Kidney tubule cell (primary cell): ENCODE data around the gene MCM3.
A peak's percentile ranks its signal among the peaks of the same experiment; 100 is the strongest.

Source experiments
- DNase-seq: peaks from one replicate; pipeline ENCODE4 v3.0.0-alpha.2; 2018; ENCODE audit warnings: low spot score

The MCM3 gene

GRCh38 chr6:52251113-52251512, 33.4 kb downstream of the MCM3 start:
- no peak for DNase-seq

GRCh38 chr6:52249078-52249477, 35.5 kb downstream of the MCM3 start:
- no peak for DNase-seq

DNA sequence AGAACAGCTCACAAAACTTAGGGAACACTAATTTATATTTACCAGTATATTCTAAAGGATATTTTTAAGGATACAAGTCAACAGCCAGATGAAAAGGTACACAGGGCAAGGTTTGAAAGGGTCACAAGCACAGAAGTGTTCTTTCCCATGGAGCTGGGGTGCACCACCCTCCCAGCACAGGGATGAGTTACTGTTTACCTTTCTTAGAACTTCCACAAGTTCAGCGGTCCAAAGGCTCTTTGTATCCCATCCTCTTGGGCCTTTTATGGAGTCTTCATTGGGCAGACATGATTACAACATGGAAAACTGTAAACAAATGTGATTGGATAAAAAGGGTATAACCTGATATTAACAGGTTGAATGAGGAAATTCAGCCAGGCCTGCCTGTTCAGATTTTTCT, 39.1 kb downstream of the MCM3 start:
- DNase-seq = no peak

- DNase-seq = no peak
These were observed 40.1 kb downstream of the MCM3 start, which contains the start of gene IL17F for GRCh38 chr6:52244400-52244799. Gene IL17F (minus strand): TSS chr6:52244500. CDS start chr6:52244429, 71 bp downstream.

DNA sequence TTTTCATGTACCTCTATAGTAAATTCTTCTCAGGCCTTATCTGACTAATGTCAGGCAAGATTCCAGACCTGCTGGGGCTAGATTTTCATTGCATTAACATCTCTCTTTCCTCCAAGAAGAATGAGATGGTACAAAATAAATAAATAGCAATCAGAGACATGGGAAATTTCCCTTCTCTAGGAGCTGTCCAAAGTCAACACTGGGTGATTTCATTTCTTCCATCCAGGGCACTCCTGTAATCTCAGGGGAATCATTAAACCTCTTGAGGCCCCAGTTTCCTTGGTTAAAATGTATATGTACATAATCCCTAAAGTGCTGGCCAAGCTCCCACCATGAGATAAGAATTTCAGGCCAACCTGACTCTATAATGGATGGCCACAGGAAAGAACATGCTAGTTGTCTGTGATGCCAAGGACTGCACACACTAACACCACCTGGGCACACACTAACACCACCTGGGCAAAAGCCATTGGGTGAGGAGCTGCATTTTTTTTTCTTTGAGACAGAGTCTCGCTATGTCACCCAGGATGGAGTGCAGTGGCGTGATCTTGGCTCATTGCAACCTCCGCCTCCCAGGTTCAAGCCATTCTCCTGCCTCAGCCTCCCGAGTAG, 41.2 kb downstream of the MCM3 start:
- DNase-seq = no peak

GRCh38 chr6:52241819-52242218, 42.7 kb downstream of the MCM3 start:
- no peak for DNase-seq

- peak; percentile 88 for DNase-seq
These were observed 50.3 kb downstream of the MCM3 start for GRCh38 chr6:52233975-52234823.

DNA sequence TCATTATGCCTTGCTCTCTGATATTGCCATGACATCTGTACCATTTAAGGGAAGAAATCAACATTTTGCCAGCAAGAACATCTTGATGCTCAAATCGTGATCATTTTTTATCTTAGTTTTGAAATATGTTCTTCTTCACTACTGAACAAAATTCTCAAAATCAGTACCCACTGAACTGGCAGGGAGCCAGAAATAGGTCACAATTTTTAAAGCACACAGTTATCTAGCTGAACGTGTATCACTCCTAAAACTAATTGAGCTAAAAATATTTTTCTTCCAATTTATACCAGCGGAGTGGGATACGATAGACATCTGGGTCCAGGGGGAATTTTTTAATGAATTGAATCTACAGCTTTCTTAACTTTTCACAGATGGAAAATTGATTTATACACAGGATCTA, 51.5 kb downstream of the MCM3 start:
- no peak for DNase-seq

DNA sequence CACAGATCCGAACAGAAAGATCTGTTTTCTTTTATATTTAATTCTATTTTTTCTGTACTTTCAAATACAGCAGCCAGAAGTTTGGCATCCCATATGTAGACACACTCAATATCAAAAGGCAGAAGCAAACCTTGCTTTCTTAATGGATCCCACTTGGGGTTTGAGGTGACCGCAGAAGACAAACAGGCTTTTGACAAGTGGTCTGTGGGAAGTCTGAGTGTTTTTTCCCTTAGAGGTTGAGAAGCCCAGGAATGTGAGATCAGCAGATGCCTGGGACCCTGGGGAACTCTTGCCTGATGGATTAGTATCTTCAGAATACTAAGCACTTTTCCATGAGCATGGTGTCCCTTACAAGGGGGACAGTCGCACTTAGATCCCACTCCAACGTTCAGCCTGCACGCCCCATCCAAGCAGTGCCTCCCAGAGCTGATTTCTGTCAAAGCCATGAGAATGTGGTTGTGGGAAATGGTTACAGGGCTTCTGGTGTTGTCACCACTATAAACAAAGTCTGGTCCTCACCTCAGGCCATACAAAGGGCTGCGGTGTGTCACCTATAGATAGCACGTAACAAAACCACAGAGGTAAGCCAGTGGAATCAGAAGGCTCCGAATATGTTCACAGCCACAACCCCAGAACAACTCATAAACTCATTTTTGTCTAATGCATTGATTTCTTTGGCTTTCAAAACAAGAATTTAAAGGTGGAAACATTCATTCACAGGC, 53.0 kb downstream of the MCM3 start:
- DNase-seq = no peak

DNA sequence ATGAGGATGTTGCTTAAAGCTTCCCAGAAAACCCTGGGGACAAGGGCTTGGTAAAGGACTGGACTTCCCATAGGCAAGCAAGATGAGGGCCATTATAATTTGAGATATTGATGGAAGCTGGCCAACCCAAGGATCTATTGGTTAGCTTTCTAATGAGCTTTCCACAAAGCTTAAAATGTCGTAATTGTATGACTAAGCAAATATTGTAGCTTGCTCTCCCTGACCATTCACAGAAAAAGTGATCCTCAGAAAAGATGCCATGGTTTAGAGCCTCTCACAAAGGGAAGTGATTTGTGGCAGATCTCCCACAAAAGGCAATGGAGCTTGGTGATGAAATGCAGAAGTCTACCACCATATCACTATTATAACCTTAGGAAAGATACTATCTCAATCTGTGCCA, 53.9 kb downstream of the MCM3 start:
- DNase-seq = no peak

- no peak for DNase-seq
These were observed 57.0 kb downstream of the MCM3 start for GRCh38 chr6:52227495-52227894.

DNA sequence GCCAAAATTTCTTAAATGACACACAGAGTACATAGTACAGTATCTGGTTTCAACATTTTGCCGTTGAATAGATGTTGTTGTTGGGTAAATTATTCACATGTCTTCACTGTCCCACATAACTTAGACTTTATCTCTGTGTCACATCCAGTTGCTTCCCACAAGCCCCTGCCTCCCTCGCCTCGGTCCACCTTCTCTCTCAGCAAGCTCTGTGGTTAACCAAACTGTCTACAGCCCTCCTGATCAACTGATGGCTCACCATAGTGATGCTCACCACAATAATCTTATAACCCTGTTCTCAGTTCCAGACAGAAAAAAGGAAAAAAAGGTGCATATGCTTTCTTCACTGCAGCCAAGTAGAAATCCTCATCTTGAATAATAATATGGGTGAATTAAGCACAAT, 63.2 kb downstream of the MCM3 start:
- DNase-seq = peak; percentile 87

GRCh38 chr6:52217761-52218160, 66.8 kb downstream of the MCM3 start:
- DNase-seq = peak; percentile 61

- no peak for DNase-seq
These were observed 67.5 kb downstream of the MCM3 start for GRCh38 chr6:52216932-52217575.

GRCh38 chr6:52215787-52216186, 68.8 kb downstream of the MCM3 start:
- DNase-seq = no peak
